KBM-7 (cell line): ENCODE data around the gene BHLHE40.

Experiments
- DNase-seq: peaks from one replicate; pipeline ENCODE4 v3.0.0-alpha.2; 2015
- in situ Hi-C: fragments of 300-500 bp; cut with MboI; formaldehyde crosslinking; loops from 2 replicates; pipeline ENCODE4 v1.14.3; 2020; ENCODE audit warnings: low sequenced_read_pairs, low pct_unique_long_range_greater_than_20kb, mixed read lengths

Gene BHLHE40

GRCh38 chr3:4981294-4981664, 2.0 kb downstream of the BHLHE40 start:
- no peak for DNase-seq
- in situ Hi-C loops, result loop anchor here (10.0 kb wide), 1 partner anchor 256 kb away; no protein-coding TSS in a partner anchor

DNA sequence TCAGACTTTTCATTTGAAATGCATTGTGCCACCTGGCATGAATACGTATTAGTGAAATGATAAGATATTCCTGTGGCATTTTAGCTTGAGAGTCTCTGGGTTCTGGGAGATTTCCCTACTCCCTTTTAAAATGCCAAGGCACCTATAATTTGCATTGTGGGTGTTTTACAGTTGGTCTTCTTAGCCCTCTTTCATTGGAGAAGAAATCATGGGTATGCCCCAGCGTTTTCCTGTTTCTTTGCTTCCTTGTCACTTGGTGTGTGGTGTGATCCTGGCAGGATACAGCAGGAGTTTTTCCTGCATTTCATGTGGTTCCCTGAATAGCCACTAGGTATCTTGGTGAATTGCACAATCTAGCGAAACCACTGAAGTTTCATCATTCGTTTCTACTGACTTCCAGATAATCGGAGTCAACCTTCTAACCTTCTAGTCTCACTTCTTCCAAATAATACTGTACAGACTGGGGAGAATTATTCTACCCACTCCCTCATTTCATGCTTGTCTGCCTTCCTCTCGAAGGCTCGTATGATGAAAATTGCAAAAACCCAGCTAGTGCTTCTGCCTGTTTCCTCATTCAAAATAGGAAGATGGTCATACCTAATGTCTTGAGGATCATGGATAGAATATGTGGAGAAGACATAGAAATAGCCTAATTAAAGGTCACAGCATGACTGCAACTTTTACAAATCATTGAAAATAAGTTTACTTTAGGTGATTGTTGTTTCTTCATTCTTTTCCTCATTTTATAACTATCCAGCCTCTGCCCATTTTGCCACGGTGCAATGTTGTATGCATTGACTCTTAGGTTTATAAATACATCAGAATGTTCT, 2.6 kb downstream of the BHLHE40 start:
- DNase-seq, result no peak
- in situ Hi-C loops, result loop anchor here (10.0 kb wide), 1 partner anchor 257 kb away; no protein-coding TSS in a partner anchor

DNA sequence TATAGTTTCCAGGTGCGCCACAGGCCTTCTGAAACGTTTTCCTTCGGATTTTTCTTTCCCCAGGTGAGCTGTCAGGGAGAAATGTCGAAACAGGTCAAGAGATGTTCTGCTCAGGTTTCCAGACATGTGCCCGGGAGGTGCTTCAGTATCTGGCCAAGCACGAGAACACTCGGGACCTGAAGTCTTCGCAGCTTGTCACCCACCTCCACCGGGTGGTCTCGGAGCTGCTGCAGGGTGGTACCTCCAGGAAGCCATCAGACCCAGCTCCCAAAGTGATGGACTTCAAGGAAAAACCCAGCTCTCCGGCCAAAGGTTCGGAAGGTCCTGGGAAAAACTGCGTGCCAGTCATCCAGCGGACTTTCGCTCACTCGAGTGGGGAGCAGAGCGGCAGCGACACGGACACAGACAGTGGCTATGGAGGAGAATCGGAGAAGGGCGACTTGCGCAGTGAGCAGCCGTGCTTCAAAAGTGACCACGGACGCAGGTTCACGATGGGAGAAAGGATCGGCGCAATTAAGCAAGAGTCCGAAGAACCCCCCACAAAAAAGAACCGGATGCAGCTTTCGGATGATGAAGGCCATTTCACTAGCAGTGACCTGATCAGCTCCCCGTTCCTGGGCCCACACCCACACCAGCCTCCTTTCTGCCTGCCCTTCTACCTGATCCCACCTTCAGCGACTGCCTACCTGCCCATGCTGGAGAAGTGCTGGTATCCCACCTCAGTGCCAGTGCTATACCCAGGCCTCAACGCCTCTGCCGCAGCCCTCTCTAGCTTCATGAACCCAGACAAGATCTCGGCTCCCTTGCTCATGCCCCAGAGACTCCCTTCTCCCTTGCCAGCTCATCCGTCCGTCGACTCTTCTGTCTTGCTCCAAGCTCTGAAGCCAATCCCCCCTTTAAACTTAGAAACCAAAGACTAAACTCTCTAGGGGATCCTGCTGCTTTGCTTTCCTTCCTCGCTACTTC, 3.8 kb downstream of the BHLHE40 start:
- no peak for DNase-seq
- in situ Hi-C loops, result loop anchor here (10.0 kb wide), 1 partner anchor 258 kb away; no protein-coding TSS in a partner anchor

- in situ Hi-C loops, result loop anchor here (10.0 kb wide), 1 partner anchor 259 kb away; no protein-coding TSS in a partner anchor
- peak; percentile 68 for DNase-seq
Observed at GRCh38 chr3:4983739-4984510, 4.7 kb downstream of the BHLHE40 start.

DNA sequence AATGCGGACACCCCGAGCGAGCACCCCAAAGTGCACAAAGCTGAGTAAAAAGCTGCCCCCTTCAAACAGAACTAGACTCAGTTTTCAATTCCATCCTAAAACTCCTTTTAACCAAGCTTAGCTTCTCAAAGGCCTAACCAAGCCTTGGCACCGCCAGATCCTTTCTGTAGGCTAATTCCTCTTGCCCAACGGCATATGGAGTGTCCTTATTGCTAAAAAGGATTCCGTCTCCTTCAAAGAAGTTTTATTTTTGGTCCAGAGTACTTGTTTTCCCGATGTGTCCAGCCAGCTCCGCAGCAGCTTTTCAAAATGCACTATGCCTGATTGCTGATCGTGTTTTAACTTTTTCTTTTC, 5.3 kb downstream of the BHLHE40 start:
- DNase-seq, result no peak
- in situ Hi-C loops, result loop anchor here (10.0 kb wide), 1 partner anchor 260 kb away; no protein-coding TSS in a partner anchor

GRCh38 chr3:4985330-4986174, 6.3 kb downstream of the BHLHE40 start:
- in situ Hi-C loops, result loop anchor here (10.0 kb wide), 1 partner anchor 261 kb away; no protein-coding TSS in a partner anchor

DNA sequence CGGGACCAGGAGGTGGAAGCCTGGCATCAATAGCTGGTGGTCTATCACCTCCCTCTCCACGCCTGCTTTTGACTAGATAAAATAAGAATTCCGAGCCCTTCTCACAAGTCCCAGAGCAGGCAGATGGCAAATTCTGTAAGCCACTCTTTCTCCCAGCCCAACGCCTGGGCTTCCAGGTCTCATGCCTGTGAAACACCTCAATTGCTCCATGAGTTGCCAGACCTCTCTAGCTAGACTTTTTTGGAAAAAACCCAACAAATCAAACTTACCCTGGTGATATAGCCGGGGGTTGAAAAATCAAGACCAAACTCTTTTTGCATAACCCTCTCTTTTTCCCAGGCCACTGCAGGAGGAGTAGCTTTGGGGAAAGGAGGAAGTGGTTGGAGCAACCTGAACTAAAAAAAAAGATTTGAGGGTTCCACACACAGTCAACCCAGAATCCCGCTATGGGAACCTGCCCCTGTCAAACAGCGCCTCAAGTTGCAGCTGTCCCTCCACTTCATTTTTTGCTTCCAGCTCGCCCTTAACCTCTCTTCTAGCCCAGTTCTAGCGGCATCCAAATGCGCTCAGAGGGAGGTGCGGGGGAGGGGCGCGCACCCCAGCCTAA, 7.0 kb downstream of the BHLHE40 start:
- in situ Hi-C loops, result loop anchor here (10.0 kb wide), 1 partner anchor 261 kb away; no protein-coding TSS in a partner anchor
- no peak for DNase-seq

More at GRCh38 chr3:4985330-4986174, 6.3 kb downstream of the BHLHE40 start:
- no peak for DNase-seq

GRCh38 chr3:4986782-4987537, 7.7 kb downstream of the BHLHE40 start:
- peak; percentile 90 for DNase-seq
- in situ Hi-C loops, result loop anchor here (10.0 kb wide), 1 partner anchor 262 kb away; no protein-coding TSS in a partner anchor

- DNase-seq, result no peak
- in situ Hi-C loops, result loop anchor here (10.0 kb wide), 1 partner anchor 263 kb away; no protein-coding TSS in a partner anchor
Observed at GRCh38 chr3:4987538-4988296, 8.5 kb downstream of the BHLHE40 start.

- in situ Hi-C loops, result loop anchor here (10.0 kb wide), 1 partner anchor 264 kb away; no protein-coding TSS in a partner anchor
- DNase-seq, result no peak
Observed at GRCh38 chr3:4988983-4989834, 10.0 kb downstream of the BHLHE40 start.

GRCh38 chr3:4990069-4990468, 10.8 kb downstream of the BHLHE40 start:
- DNase-seq, result no peak
- in situ Hi-C loops, result no loop called here

GRCh38 chr3:4992118-4992517, 12.9 kb downstream of the BHLHE40 start:
- no peak for DNase-seq
- in situ Hi-C loops, result no loop called here

DNA sequence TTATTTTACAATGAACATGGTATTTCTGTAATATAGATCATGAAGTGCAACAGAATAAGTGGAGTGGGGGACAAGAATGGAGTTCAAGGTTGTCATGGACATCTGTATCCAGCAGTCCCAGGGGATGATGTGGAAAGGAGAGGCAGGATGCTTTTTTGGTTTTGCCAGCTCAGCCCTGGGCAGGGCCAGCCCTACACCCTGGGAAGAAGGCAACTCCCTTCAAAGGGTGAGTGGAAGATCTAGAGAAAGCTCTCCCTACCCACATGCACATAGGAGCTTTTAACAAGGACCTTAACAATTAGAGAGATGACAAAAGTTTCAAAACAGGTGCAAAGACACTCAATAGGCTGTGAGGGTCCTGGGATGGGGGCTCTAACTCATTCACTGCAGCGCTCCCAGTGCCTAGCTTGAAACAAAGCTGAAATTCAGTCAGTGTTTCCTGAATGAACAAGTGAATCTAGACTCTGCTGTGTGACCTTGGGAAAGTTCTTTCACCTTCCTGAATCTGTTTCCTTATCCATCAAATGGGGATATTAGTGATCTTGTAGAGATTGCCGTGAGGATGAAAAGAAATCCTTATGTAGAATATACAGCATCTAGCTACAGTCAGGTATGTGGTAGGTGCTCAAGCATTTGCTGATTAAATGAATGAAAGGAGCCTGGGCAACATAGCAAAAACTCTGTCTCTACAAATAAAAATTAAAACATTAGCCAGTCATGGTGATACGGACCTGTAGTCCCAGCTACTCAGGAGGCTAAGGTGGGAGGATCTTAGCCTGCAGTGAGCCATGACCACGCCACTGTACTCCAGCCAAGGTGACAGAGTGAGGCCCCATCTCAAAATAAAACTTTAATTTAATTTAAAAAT, 14.3 kb downstream of the BHLHE40 start:
- in situ Hi-C loops, result no loop called here
- DNase-seq, result no peak

DNA sequence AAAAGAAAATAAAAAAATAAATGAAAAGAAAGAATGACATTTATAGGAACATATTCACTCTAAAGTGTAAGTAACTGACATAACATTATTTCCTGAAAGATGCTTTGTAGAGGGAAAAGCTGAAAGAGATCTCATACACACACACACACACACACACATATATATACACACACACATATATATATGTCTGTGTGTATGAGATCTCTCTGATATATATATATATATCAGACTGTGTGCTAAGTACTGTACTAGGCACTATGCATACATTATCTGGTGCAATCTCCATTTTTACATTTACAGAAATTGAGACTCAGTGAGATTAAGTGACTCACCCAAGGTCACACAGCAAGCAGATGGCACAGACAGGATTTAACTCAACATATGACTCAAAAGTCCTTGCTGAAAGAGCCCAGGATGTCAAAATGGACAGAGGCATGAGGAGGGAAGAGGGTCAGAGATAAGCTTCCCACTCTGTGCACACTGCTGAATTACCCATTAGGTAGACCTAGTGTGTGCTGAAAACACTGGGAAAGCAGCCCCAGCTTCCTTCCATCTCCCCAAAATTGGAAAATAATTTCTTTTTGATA, 15.0 kb downstream of the BHLHE40 start:
- in situ Hi-C loops, result no loop called here
- DNase-seq, result no peak
